ENCODE results near the gene TP53I11. TPM values are rescaled to one million over a fixed set of nuclear protein-coding genes. Genes with fewer than 3 reads are reported as not detected.

TP53I11 gene
- total and polyA plus RNA-seq, 9 of the 15 experiments (the other 6 are each of a cell fraction or from before 2014, with no cell fraction given), result 0.14 to 2.5 (median 1.2) TPM; not detected in 2

DNA sequence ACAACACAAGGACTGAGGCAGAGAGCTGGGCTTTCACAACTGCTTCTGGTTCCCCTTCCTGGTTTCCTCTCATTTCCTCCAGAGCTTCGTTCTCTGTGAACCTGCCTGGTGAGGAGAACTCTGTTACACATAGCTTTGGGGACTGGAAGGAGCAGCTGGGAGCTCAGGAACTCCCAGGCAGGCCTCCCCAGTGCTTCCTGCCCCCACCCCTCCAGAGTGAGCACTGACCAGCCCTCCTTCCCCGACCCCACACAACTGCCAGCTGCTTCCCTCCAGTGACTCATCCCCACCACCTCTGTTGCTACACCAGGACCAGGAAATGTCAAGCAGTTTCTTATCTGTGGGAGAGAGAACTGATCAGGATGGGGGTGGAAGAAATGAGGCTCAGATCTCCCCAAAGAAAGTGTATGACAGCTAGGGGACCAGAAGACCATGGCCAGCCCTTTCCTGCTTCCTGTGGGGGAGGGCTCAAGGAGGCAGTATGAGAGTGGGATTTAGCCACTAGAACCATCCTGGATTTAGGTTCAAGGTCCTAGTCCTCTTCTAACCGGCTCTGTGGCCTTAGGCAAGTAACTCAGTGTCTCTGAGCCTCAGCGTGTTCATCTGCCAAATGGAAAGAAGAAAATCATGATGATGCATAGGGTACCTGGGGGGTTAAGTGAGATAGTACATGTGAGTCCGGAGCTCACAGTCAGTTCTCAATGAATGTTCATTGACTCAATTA, 4.5 kb upstream of the TP53I11 start (continued):
- no peak for TF ChIP-seq EP400 (IDR thresholded peaks at IDR 0.05)
- TF ChIP-seq ESRRA (IDR thresholded peaks at IDR 0.05; ENCODE audit: borderline replicate concordance, low read depth), result no peak
- TF ChIP-seq HEY1 (CRISPR knock-in tag; IDR thresholded peaks at IDR 0.05; ENCODE audit: borderline replicate concordance), result no peak
- TF ChIP-seq ETV1 (tag; conservative IDR thresholded peaks at IDR 0.05; ENCODE audit: low read depth), result no peak
- TF ChIP-seq ZNF57 (CRISPR knock-in tag; IDR thresholded peaks at IDR 0.05), result no peak
- TF ChIP-seq ZNF696 (CRISPR knock-in tag; conservative IDR thresholded peaks at IDR 0.05), result no peak
- TF ChIP-seq MAFK (IDR thresholded peaks at IDR 0.05; ENCODE audit: low read length), result no peak
- no peak for TF ChIP-seq SFPQ (IDR thresholded peaks at IDR 0.05; ENCODE audit: low read depth, low read length)
- no peak for TF ChIP-seq ATF4 (CRISPR knock-in tag; IDR thresholded peaks at IDR 0.05)
- no peak for TF ChIP-seq CUX1 (CRISPR knock-in tag; IDR thresholded peaks at IDR 0.05)
- no peak for TF ChIP-seq TGIF2 (CRISPR knock-in tag; IDR thresholded peaks at IDR 0.05)
- TF ChIP-seq KLF1 (tag; IDR thresholded peaks at IDR 0.05), result no peak
- no peak for TF ChIP-seq MTA3 (IDR thresholded peaks at IDR 0.05; ENCODE audit: borderline replicate concordance)
- no peak for TF ChIP-seq PPARD (CRISPR knock-in tag; IDR thresholded peaks at IDR 0.05)
- TF ChIP-seq PTRF (tag; IDR thresholded peaks at IDR 0.05), result no peak
- TF ChIP-seq CBX1 (IDR thresholded peaks at IDR 0.05; ENCODE audit: low read depth), result no peak
- peak; percentile 53 for TF ChIP-seq ZFP36 (IDR thresholded peaks at IDR 0.05; ENCODE audit: low read depth, low read length, partially characterized antibody)
- TF ChIP-seq, protein P1, sequence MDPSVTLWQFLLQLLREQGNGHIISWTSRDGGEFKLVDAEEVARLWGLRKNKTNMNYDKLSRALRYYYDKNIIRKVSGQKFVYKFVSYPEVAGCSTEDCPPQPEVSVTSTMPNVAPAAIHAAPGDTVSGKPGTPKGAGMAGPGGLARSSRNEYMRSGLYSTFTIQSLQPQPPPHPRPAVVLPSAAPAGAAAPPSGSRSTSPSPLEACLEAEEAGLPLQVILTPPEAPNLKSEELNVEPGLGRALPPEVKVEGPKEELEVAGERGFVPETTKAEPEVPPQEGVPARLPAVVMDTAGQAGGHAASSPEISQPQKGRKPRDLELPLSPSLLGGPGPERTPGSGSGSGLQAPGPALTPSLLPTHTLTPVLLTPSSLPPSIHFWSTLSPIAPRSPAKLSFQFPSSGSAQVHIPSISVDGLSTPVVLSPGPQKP (CRISPR knock-in tag; IDR thresholded peaks at IDR 0.05), result no peak
- no peak for TF ChIP-seq NFE2L1 (tag; IDR thresholded peaks at IDR 0.05; ENCODE audit: borderline replicate concordance, low read depth)

All from K562 (cell line).